Breast epithelium (tissue), 3 donors: ENCODE data around the gene FAM187B.

ENCODE experiments used
- CTCF ChIP-seq, 3 donors: fragments of 450-650 bp; IDR thresholded peaks; one replicate each; pipeline ENCODE4 v1.5.1; 2016 to 2017; ENCODE audit warnings: antibody characterized with exemption in 3 of 3, mild to moderate bottlenecking in 3 of 3, moderate library complexity in 3 of 3
- POLR2A ChIP-seq: fragments of 450-650 bp; IDR thresholded peaks from one replicate; pipeline ENCODE4 v1.6.1; 2016; ENCODE audit warnings: antibody characterized with exemption, mild to moderate bottlenecking, moderate library complexity

DNA sequence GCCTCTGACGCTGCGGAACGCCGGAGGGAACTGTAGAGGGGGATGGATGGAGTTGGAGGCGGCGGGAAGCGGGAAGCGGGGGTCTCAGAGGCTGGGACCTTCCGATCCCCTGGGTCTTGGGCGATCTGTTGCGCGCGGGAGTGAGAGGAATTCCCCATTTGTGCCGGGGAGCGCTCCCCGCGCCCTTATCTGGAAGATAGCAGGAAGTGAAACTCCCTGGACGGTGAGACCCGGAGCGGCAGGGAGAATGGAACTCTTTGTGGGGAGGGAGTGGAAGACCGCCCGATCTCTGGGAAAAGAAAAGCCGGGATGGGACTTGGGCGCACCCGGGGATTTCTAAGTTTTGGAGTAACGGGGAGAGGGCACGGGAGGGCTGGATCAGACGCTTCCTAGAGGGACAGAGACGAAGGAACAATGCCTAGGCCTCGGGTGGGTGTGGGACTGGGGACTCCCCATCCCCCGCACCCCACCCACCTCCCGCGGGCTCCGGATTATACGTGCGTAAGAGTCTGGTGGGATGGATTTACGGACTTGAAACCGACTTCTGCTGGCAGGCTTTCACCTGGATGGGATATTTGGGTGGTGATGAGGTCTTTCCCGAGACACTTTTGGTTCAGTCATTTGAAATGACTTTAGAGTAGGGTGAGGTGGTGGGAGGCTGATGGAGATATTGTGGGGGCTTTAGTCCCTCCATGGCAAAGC, 20.8 kb upstream of the FAM187B start:
- no peak for TF ChIP-seq CTCF (IDR thresholded peaks at IDR 0.05)
- TF ChIP-seq POLR2A: no peak
